CD4-positive, alpha-beta T cell treated with Interleukin-17A for 4 hours (primary cell): ENCODE data around the gene ELMOD3.
A peak's percentile ranks its signal among the peaks of the same experiment; 100 is the strongest.
"Not testable (repeated sequence)": the region's sequence is repeated elsewhere in the genome, so short reads cannot be mapped to it uniquely, and the experiment has no call there.

Source experiments
- DNase-seq: peaks from one replicate; pipeline ENCODE4 v3.0.0-alpha.2; 2020; ENCODE audit warnings: mixed read lengths

ELMOD3 gene

GRCh38 chr2:85429213-85429923 lies 74.8 kb downstream of the ELMOD3 start:
- DNase-seq = no peak

- no peak for DNase-seq
Observed at GRCh38 chr2:85429924-85430289, 75.3 kb downstream of the ELMOD3 start.

- no peak for DNase-seq
Observed at GRCh38 chr2:85430752-85431569, 76.4 kb downstream of the ELMOD3 start.

GRCh38 chr2:85431570-85432205 lies 77.1 kb downstream of the ELMOD3 start:
- DNase-seq = no peak

GRCh38 chr2:85433511-85434089 lies 79.0 kb downstream of the ELMOD3 start:
- no peak for DNase-seq

GRCh38 chr2:85434696-85435095 lies 80.1 kb downstream of the ELMOD3 start:
- DNase-seq = no peak

GRCh38 chr2:85435220-85435958 lies 80.8 kb downstream of the ELMOD3 start:
- no peak for DNase-seq

GRCh38 chr2:85435981-85436835 lies 81.6 kb downstream of the ELMOD3 start:
- DNase-seq = no peak

GRCh38 chr2:85436836-85437487 lies 82.4 kb downstream of the ELMOD3 start:
- DNase-seq = no peak

- DNase-seq = peak; percentile 82
Observed at GRCh38 chr2:85437488-85438200, 83.1 kb downstream of the ELMOD3 start.

GRCh38 chr2:85438201-85439024 lies 83.8 kb downstream of the ELMOD3 start:
- DNase-seq = no peak

- no peak for DNase-seq
Observed at GRCh38 chr2:85439025-85439472, 84.5 kb downstream of the ELMOD3 start.

GRCh38 chr2:85439569-85439968 lies 85.0 kb downstream of the ELMOD3 start:
- not testable (repeated sequence) for DNase-seq

- DNase-seq = no peak
Observed at GRCh38 chr2:85439986-85440385, 85.4 kb downstream of the ELMOD3 start.

- DNase-seq = no peak
Observed at GRCh38 chr2:85440729-85441128, 86.2 kb downstream of the ELMOD3 start.
